HepG2 (cell line): ENCODE results near the gene ABCB8. TPM values are rescaled to one million over a fixed set of nuclear protein-coding genes. Genes with fewer than 3 reads are reported as not detected.

Experiments used
- BATF2 ChIP-seq: sonication (generic); formaldehyde crosslinking; IDR thresholded peaks from 2 replicates; pipeline ENCODE4 v1.8.0; 2022; ENCODE audit warnings: mild to moderate bottlenecking, missing genetic modification reagents, moderate library complexity
- PAXIP1 ChIP-seq: sonication (generic); formaldehyde crosslinking; conservative IDR thresholded peaks from 2 replicates; pipeline ENCODE4 v1.4.0; 2020; ENCODE audit warnings: mild to moderate bottlenecking, missing genetic modification reagents, moderate library complexity
- SNAPC4 ChIP-seq: sonication (generic); formaldehyde crosslinking; IDR thresholded peaks from 2 replicates; pipeline ENCODE4 v1.4.0; 2020; ENCODE audit warnings: mild to moderate bottlenecking, missing genetic modification reagents
- SPEN ChIP-seq: sonication (generic); formaldehyde crosslinking; IDR thresholded peaks from 2 replicates; pipeline ENCODE4 v1.5.1; 2020; ENCODE audit warnings: low read depth, mild to moderate bottlenecking, missing genetic modification reagents
- ZNF138 ChIP-seq: sonication (generic); formaldehyde crosslinking; IDR thresholded peaks from 2 replicates; pipeline ENCODE4 v1.5.0; 2020; ENCODE audit warnings: mild to moderate bottlenecking, low read depth, missing genetic modification reagents
- ZNF251 ChIP-seq: sonication (generic); formaldehyde crosslinking; IDR thresholded peaks from 2 replicates; pipeline ENCODE4 v1.9.0; 2021; ENCODE audit warnings: mild to moderate bottlenecking, missing genetic modification reagents
- ZNF674 ChIP-seq: sonication (generic); formaldehyde crosslinking; IDR thresholded peaks from 2 replicates; pipeline ENCODE4 v1.5.0; 2020; ENCODE audit warnings: low read depth, mild to moderate bottlenecking, missing genetic modification reagents
- ZNF879 ChIP-seq: sonication (generic); formaldehyde crosslinking; IDR thresholded peaks from 2 replicates; pipeline ENCODE4 v1.8.1; 2023; ENCODE audit warnings: missing genetic modification reagents
- polyA plus RNA-seq, 8 experiments: library from polyadenylated mRNA; depleted of rRNA in 3 of 8; stranded (reverse) in 7 of 8; unstranded in 1 of 8; fragments of >200 nt; fragmentation: Illumina TruSeq in 4 of 8; extraction: Trizol in 4 of 8; gene quantifications; 2 replicates each; pipeline versions ENCODE4 v1.2.1 to v1.2.3, GENCODE V29; 2011 to 2016; ENCODE audit warnings: low read depth in 4 of 8, missing spikeins in 1 of 8, mixed read lengths in 1 of 8; ENCODE audit not compliant: insufficient read depth in 1 of 8
- total RNA-seq, 5 experiments: library from RNA; depleted of rRNA; stranded (reverse); fragments of >200 nt; fragmentation: Illumina TruSeq; extraction: Trizol; gene quantifications; 2 replicates each; pipeline ENCODE4 v1.2.3, GENCODE V29; 2016; ENCODE audit warnings: low read depth in 1 of 5
- TF ChIP-seq, protein P1 (sequence below): sonication (generic); formaldehyde crosslinking; IDR thresholded peaks from 2 replicates; pipeline ENCODE4 v1.9.0; 2022; ENCODE audit warnings: missing genetic modification reagents, mild to moderate bottlenecking, borderline replicate concordance
- TF ChIP-seq, protein P2 (sequence below): sonication (generic); formaldehyde crosslinking; IDR thresholded peaks from 2 replicates; pipeline ENCODE4 v1.4.0; 2020; ENCODE audit warnings: missing genetic modification reagents

The ABCB8 gene
- total and polyA plus RNA-seq, 2 of the 13 experiments (the other 11 are each of a cell fraction or from before 2014, with no cell fraction given): 6.6 to 16.7 TPM

DNA sequence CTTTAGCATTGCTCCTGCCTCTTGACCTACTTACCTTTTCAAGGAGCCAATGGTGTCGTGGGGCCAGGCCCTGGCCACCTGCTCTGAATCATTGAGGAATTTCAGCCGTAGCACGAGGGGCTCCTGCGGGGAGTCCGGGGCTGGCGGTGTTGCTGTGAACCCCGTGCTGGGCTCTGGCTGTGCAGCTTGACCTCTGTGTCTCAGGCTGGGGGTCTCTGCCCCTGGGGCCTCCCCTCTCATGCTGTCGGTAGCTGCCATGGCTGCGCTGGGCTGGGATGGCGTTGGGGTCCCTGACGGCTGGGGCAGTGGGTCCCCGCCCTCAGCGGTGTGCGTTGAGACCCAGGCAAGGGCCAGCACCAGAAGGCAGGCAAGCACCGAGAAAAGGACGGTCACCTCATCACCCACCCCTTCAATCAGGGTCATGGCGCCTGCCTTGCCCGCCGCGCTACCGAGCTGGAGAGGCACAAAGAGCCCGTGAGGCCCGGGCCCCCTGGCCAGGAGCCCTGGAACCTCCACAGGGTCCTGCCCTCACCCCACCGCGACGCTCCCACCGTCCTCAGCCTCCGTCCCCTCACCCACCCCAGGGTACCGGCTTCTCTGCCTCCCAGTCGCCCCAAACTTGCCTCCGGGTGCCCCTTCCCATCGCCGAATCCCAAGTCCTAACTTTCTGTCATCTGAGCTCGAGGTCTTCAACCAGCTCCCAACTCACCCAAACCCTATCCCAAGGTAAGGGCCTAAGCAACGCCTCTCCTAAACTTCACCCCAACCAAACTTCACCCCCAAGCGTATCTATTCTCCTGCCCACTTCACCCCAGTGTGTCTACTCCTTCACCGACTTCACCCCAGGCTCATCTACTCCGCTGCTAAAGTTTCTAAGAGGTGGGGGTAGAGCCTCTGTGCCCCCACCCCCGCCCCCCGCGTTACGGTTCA is 54.2 kb downstream of the ABCB8 start (continued):
- TF ChIP-seq, protein P1, sequence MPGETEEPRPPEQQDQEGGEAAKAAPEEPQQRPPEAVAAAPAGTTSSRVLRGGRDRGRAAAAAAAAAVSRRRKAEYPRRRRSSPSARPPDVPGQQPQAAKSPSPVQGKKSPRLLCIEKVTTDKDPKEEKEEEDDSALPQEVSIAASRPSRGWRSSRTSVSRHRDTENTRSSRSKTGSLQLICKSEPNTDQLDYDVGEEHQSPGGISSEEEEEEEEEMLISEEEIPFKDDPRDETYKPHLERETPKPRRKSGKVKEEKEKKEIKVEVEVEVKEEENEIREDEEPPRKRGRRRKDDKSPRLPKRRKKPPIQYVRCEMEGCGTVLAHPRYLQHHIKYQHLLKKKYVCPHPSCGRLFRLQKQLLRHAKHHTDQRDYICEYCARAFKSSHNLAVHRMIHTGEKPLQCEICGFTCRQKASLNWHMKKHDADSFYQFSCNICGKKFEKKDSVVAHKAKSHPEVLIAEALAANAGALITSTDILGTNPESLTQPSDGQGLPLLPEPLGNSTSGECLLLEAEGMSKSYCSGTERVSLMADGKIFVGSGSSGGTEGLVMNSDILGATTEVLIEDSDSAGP (CRISPR knock-in tag): 0 out of 2 replicates have a peak, but pooled peaks have one; percentile 6
- TF ChIP-seq ZNF138 (CRISPR knock-in tag): no peak
- TF ChIP-seq, protein P2, sequence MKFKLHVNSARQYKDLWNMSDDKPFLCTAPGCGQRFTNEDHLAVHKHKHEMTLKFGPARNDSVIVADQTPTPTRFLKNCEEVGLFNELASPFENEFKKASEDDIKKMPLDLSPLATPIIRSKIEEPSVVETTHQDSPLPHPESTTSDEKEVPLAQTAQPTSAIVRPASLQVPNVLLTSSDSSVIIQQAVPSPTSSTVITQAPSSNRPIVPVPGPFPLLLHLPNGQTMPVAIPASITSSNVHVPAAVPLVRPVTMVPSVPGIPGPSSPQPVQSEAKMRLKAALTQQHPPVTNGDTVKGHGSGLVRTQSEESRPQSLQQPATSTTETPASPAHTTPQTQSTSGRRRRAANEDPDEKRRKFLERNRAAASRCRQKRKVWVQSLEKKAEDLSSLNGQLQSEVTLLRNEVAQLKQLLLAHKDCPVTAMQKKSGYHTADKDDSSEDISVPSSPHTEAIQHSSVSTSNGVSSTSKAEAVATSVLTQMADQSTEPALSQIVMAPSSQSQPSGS (CRISPR knock-in tag): no peak
- no peak for TF ChIP-seq ZNF879 (CRISPR knock-in tag)
- no peak for TF ChIP-seq SPEN (CRISPR knock-in tag)
- TF ChIP-seq ZNF674 (CRISPR knock-in tag): no peak
- TF ChIP-seq PAXIP1 (CRISPR knock-in tag): no peak
- TF ChIP-seq ZNF251 (CRISPR knock-in tag): no peak
- TF ChIP-seq SNAPC4: no peak
- TF ChIP-seq BATF2 (CRISPR knock-in tag): no peak
